CD8-positive, alpha-beta memory T cell (primary cell): ENCODE measurements around the gene L1CAM. TPM values are rescaled to one million over a fixed set of nuclear protein-coding genes. Genes with fewer than 3 reads are reported as not detected.

ENCODE experiments used
- CTCF ChIA-PET: fragments of 350-600 bp; sonication (Branson Sonifier 250); formaldehyde crosslinking; loops from one replicate; lab custom pipeline; 2021; ENCODE audit warnings: antibody characterized with exemption; lab: Charles Lee
- POLR2A ChIA-PET: fragments of 350-600 bp; sonication (Branson Sonifier 250); formaldehyde crosslinking; loops from one replicate; lab custom pipeline; 2021; ENCODE audit warnings: antibody characterized with exemption; lab: Charles Lee
- DNase-seq, 5 donors: peaks; one replicate each; pipeline versions ENCODE4 v3.0.0 to v3.0.0-alpha.2; 2020 to 2022; ENCODE audit warnings: mixed read lengths in 1 of 5
- H3K27ac ChIP-seq: one replicate; pipeline ENCODE4 v1.7.0; 2013; ENCODE audit warnings: low read depth, mild to moderate bottlenecking, low read length, moderate library complexity
- H3K27me3 ChIP-seq: 2 replicates; pipeline ENCODE4 v1.7.0; 2013; ENCODE audit warnings: low read length, mild to moderate bottlenecking; ENCODE audit not compliant: insufficient read depth, poor library complexity, severe bottlenecking
- H3K36me3 ChIP-seq: 2 replicates; pipeline ENCODE4 v1.7.0; 2013; ENCODE audit warnings: mild to moderate bottlenecking, low read length, moderate library complexity; ENCODE audit not compliant: insufficient read depth
- H3K4me1 ChIP-seq: 2 replicates; pipeline ENCODE4 v1.7.0; 2013; ENCODE audit warnings: mild to moderate bottlenecking, low read length, moderate library complexity; ENCODE audit not compliant: insufficient read depth
- H3K4me3 ChIP-seq: 2 replicates; pipeline ENCODE4 v1.7.0; 2013; ENCODE audit warnings: mild to moderate bottlenecking, low read length
- H3K9me3 ChIP-seq: 2 replicates; pipeline ENCODE4 v1.7.0; 2013; ENCODE audit warnings: mild to moderate bottlenecking, low read length
- H3K27ac Mint-ChIP-seq, 8 donors: one replicate each; pipeline ENCODE4 v1.8.0; 2020 to 2021; ENCODE audit warnings: mixed read lengths in 8 of 8, mild to moderate bottlenecking in 6 of 8, inconsistent platforms in 3 of 8, moderate library complexity in 3 of 8
- H3K27me3 Mint-ChIP-seq, 2 donors: one replicate each; pipeline ENCODE4 v1.8.0; 2020 to 2021; ENCODE audit warnings: mixed read lengths in 2 of 2, mild to moderate bottlenecking in 1 of 2, moderate library complexity in 1 of 2
- H3K36me3 Mint-ChIP-seq, 3 donors: one replicate each; pipeline ENCODE4 v1.8.0; 2020 to 2021; ENCODE audit warnings: mixed read lengths in 3 of 3, inconsistent platforms in 1 of 3, mild to moderate bottlenecking in 1 of 3
- H3K4me1 Mint-ChIP-seq, 3 donors: one replicate each; pipeline ENCODE4 v1.8.0; 2020 to 2021; ENCODE audit warnings: mixed read lengths in 3 of 3, inconsistent platforms in 1 of 3, mild to moderate bottlenecking in 1 of 3
- H3K4me3 Mint-ChIP-seq, 7 donors: one replicate each; pipeline ENCODE4 v1.8.0; 2020 to 2021; ENCODE audit warnings: mixed read lengths in 7 of 7, mild to moderate bottlenecking in 6 of 7, moderate library complexity in 4 of 7, inconsistent platforms in 2 of 7
- H3K9me3 Mint-ChIP-seq, 5 donors: one replicate each; pipeline ENCODE4 v1.8.0; 2020 to 2022; ENCODE audit warnings: mixed read lengths in 5 of 5, mild to moderate bottlenecking in 3 of 5, moderate library complexity in 2 of 5, inconsistent platforms in 1 of 5
- polyA plus RNA-seq: library from polyadenylated mRNA; unstranded; fragments of 300-500 nt; fragmentation: Illumina TruSeq; gene quantifications from one replicate; pipeline ENCODE4 v1.2.3, GENCODE V29; 2021
- total RNA-seq, 2 experiments: library from RNA; stranded (reverse); gene quantifications; one replicate each; pipeline ENCODE4 v1.2.3, GENCODE V29; 2021

L1CAM gene
- total and polyA plus RNA-seq, 3 experiments from 2014 or later, result 0.38 to 0.79 (median 0.62) TPM

DNA sequence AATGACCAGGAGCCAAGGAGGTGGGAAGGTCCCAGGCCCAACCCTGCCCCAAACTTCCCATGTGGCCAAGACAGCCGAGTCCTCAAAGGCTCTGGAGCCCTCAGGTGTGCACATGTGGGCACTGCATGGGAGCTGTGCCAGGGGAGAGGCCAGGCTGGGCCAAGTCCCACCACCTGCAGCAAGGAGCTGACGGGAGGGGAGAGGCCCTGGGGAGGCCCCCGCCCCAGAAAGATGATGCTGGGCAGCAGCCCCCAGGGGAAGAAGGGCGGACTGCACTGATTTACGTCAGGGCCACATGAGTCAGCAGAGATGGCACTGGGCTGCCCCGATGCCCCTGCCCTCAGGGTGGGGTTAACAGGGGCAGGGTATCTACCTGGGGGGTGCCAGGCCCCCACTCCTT lies 1.4 kb downstream of the L1CAM start:
- Histone ChIP-seq H3K4me3 (no peak overlapping the region), H3K4me1 (peaks cover 6% of the 10 kb centered on the region), H3K36me3 (no peaks in the 10 kb centered on the region), H3K27ac (no peak overlapping the region), H3K27me3 (peaks cover 15% of the 10 kb centered on the region), H3K9me3 (no peaks in the 10 kb centered on the region)
- peaks cover 0 to 3% (median 0%) of the 10 kb centered on the region in 3 donors for H3K36me3 Mint-ChIP-seq
- H3K27ac Mint-ChIP-seq, result no peak overlapping the region
- H3K4me3 Mint-ChIP-seq, result peak overlapping the region in 3 of 7 donors; percentile 13 to 59 (median 29)
- H3K4me1 Mint-ChIP-seq, result peaks cover 0 to 5% (median 4%) of the 10 kb centered on the region in 3 donors
- CTCF ChIA-PET, result no interaction called here
- peaks cover 18 to 38% of the 10 kb centered on the region in 2 donors for H3K27me3 Mint-ChIP-seq
- POLR2A ChIA-PET, result no interaction called here
- no peak for DNase-seq
- H3K9me3 Mint-ChIP-seq, result peaks cover 0 to 2% (median 0%) of the 10 kb centered on the region in 5 donors

DNA sequence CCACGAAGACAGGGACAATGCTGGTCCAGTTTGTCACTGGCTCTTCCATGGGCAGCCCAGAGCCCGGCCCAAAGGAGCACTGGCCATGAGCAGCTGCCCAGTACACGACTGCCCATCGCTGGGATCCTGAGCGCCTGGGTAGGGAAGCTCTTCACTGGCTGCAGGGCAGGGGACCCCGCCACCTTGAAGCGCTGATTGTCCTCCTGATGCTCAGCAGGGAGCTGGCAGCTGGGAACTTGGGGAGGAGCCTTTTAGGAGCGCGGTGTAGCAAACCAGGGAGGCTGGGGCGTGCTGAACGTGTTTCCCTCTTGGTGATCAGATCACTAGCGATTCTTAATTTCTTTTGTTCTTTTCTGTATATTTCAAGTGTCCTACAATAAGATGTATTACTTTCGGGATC lies 1.8 kb downstream of the L1CAM start:
- H3K27me3 ChIP-seq, result peaks cover 15% of the 10 kb centered on the region

DNA sequence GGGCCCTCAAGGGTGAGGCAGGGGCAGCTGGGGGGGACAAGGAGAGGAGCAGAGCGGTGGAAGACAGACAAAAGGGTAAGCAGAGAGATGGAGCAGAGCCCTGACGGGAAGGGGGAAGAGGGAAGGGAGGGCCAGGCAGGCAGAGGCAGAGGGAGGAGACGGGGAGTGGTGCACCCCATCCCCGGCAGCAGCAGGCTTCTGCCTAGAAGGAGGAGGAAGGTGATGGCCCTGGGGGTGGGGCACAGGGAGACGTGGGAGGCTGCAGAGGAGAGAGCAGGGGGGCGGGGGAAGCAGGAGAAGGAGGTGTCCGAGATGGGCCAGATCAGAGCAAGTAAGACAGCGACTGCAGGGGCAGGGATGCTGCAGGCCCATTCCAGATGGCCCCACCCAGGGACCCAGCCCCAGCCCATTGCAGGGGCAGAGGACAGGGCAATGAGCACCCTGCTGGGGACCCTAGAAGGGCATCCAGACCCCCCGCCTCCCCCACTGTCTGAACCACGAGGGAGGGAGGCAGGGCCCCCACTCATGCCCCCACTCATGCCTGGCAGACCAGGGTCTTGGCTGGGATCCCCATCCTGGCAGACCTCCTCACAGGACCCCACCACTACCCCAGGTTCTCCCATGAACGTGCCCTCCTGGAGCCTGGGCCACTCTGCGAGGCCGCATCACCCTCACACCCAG lies 2.7 kb downstream of the L1CAM start:
- H3K4me1 Mint-ChIP-seq, result peaks cover under 1 to 12% (median 7%) of the 10 kb centered on the region in 3 donors
- no peak overlapping the region for H3K4me3 ChIP-seq
- H3K27me3 Mint-ChIP-seq, result peaks cover 28 to 49% of the 10 kb centered on the region in 2 donors
- H3K27ac Mint-ChIP-seq, result peak overlapping the region in 1 of 8 donors; percentile 60
- peaks cover 6% of the 10 kb centered on the region for H3K4me1 ChIP-seq
- H3K27me3 ChIP-seq, result peaks cover 15% of the 10 kb centered on the region
- H3K9me3 ChIP-seq, result no peaks in the 10 kb centered on the region
- no peak overlapping the region for H3K27ac ChIP-seq
- no peaks in the 10 kb centered on the region for H3K36me3 ChIP-seq
- CTCF ChIA-PET, result no interaction called here
- no peak overlapping the region for H3K4me3 Mint-ChIP-seq
- no peak for DNase-seq
- peaks cover 0 to 2% (median 0%) of the 10 kb centered on the region in 5 donors for H3K9me3 Mint-ChIP-seq
- H3K36me3 Mint-ChIP-seq, result peaks cover 0 to 3% (median 0%) of the 10 kb centered on the region in 3 donors
- POLR2A ChIA-PET, result no interaction called here

More for the DNA sequence above, 1.8 kb downstream of the L1CAM start:
- no peaks in the 10 kb centered on the region for H3K36me3 ChIP-seq
- Mint-ChIP-seq H3K4me1 (peaks cover 0 to 8% (median 5%) of the 10 kb centered on the region in 3 donors), H3K4me3 (peak overlapping the region in 4 of 7 donors; percentile 1 to 59 (median 21)), H3K27me3 (peaks cover 23 to 42% of the 10 kb centered on the region in 2 donors), H3K27ac (no peak overlapping the region), H3K36me3 (peaks cover 0 to 3% (median 0%) of the 10 kb centered on the region in 3 donors), H3K9me3 (peaks cover 0 to 2% (median 0%) of the 10 kb centered on the region in 5 donors)
- no peak overlapping the region for H3K4me3 ChIP-seq
- H3K27ac ChIP-seq, result no peak overlapping the region
- peaks cover 6% of the 10 kb centered on the region for H3K4me1 ChIP-seq
- DNase-seq, result no peak
- CTCF ChIA-PET, result no interaction called here
- POLR2A ChIA-PET, result no interaction called here
- no peaks in the 10 kb centered on the region for H3K9me3 ChIP-seq

DNA sequence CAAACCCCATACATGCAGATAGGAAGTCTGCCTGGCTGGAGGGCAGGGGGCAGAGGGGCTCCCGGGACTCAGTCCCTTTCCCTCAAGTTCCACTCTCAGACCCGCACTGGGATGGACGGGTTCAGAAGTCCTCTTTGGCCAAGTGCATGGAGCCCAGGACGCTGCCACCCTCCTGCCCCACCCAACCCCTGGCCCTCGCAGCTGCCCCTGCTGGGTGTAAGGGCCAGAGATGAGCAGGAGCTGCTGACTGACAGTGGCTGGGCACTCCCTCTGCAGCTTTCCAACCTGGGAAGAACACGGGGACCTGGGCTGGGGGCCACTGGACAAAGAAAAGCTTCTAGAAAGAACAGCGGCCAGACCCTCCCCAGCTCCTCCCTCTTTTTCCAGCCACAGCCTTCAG lies 3.4 kb downstream of the L1CAM start:
- ChIA-PET CTCF (no interaction called here), POLR2A (interaction anchor here (0.6 kb wide), 1 partner anchor 100 kb away, joined by 3 read pairs; no protein-coding TSS in a partner anchor)
- H3K4me1 Mint-ChIP-seq, result peaks cover 5 to 16% (median 11%) of the 10 kb centered on the region in 3 donors
- no peak overlapping the region for H3K27ac ChIP-seq
- peaks cover 6% of the 10 kb centered on the region for H3K4me1 ChIP-seq
- DNase-seq, result no peak
- H3K9me3 ChIP-seq, result no peaks in the 10 kb centered on the region
- H3K36me3 ChIP-seq, result no peaks in the 10 kb centered on the region
- peaks cover 29 to 51% of the 10 kb centered on the region in 2 donors for H3K27me3 Mint-ChIP-seq
- no peak overlapping the region for H3K27ac Mint-ChIP-seq
- H3K36me3 Mint-ChIP-seq, result peaks cover 0 to 3% (median 0%) of the 10 kb centered on the region in 3 donors
- peaks cover 15% of the 10 kb centered on the region for H3K27me3 ChIP-seq
- H3K4me3 ChIP-seq, result no peak overlapping the region
- H3K4me3 Mint-ChIP-seq, result no peak overlapping the region
- H3K9me3 Mint-ChIP-seq, result peaks cover 0 to 2% (median 0%) of the 10 kb centered on the region in 5 donors

DNA sequence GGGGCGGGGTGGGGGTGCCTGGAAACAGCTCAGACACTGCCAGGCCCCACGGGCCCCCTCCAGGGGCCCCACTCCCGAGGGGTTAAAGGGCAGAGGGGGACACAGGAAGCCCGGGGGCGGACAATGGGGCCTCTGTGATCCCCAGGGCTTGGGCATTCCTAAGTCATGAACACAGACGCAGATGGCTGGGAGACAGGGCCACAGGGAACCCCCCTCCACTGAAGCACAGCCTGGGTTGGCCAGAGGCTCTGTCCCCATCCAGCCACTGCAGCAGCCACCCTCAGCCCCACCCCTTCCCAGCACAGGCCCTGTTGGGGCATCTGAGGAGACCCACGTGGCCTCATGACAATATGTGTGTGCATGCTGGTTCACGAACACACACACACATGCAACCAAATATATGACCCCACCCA lies 3.9 kb downstream of the L1CAM start:
- H3K4me1 ChIP-seq, result peaks cover 6% of the 10 kb centered on the region
- H3K36me3 Mint-ChIP-seq, result peaks cover 0 to 3% (median 0%) of the 10 kb centered on the region in 3 donors
- peaks cover 5 to 16% (median 11%) of the 10 kb centered on the region in 3 donors for H3K4me1 Mint-ChIP-seq
- no peak overlapping the region for H3K4me3 ChIP-seq
- no peaks in the 10 kb centered on the region for H3K9me3 ChIP-seq
- H3K4me3 Mint-ChIP-seq, result no peak overlapping the region
- H3K27me3 Mint-ChIP-seq, result peaks cover 28 to 49% of the 10 kb centered on the region in 2 donors
- no peaks in the 10 kb centered on the region for H3K9me3 Mint-ChIP-seq
- ChIA-PET POLR2A (interaction anchor here (0.6 kb wide), 1 partner anchor 100 kb away, joined by 3 read pairs; no protein-coding TSS in a partner anchor), CTCF (no interaction called here)
- H3K27me3 ChIP-seq, result peaks cover 15% of the 10 kb centered on the region
- no peak for DNase-seq
- H3K27ac ChIP-seq, result no peak overlapping the region
- no peaks in the 10 kb centered on the region for H3K36me3 ChIP-seq
- no peak overlapping the region for H3K27ac Mint-ChIP-seq

DNA sequence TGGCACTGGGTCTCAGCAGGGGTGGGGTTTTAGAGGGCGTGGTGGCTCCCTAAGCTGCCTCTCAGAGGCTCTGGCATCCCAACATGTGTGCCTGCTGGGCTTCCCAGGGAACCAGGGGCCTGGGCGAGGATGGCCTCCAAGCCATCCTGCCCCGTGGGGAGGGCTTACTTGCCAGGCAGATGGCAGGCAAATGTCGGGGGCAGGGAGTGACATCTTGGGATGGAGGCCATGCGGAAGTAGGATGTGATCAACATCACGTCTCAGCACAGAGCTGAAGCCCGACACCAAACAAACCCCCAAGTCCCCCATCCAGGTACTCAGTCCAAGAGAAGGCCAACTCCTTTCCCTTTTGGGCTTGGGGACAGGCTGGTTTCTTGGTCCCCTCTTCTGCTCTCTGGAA lies 4.7 kb downstream of the L1CAM start:
- no peaks in the 10 kb centered on the region for H3K9me3 Mint-ChIP-seq
- H3K36me3 Mint-ChIP-seq, result peaks cover 0 to 3% (median 0%) of the 10 kb centered on the region in 3 donors
- Histone ChIP-seq H3K27me3 (peaks cover 15% of the 10 kb centered on the region), H3K9me3 (no peaks in the 10 kb centered on the region), H3K36me3 (no peaks in the 10 kb centered on the region), H3K27ac (no peak overlapping the region), H3K4me1 (peaks cover 6% of the 10 kb centered on the region), H3K4me3 (no peak overlapping the region)
- DNase-seq, result no peak
- H3K4me1 Mint-ChIP-seq, result peaks cover 5 to 16% (median 12%) of the 10 kb centered on the region in 3 donors
- no peak overlapping the region for H3K4me3 Mint-ChIP-seq
- ChIA-PET POLR2A (no interaction called here), CTCF (no interaction called here)
- H3K27ac Mint-ChIP-seq, result no peak overlapping the region
- H3K27me3 Mint-ChIP-seq, result peaks cover 30 to 48% of the 10 kb centered on the region in 2 donors

DNA sequence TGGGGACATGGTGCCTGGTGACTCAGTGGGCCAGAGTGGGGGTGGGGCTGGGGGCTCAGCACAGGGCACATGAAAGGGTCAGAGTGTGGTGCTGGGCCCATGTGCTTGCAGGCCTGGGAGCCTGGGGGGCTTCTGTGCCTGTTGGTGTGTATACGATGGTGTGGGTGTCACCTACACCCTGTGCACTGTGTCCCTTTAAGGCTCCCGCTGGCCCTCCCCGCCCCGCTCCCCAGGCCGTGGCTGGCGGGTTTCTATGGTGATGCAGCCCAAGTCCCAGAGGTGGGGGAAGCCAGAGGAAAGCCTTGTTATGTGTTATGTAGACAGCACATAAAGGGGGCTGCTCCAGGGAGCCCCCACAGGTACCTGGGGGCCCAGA lies 5.5 kb downstream of the L1CAM start:
- Histone ChIP-seq H3K27me3 (peaks cover 15% of the 10 kb centered on the region), H3K4me1 (peaks cover 6% of the 10 kb centered on the region), H3K4me3 (no peak overlapping the region), H3K9me3 (no peaks in the 10 kb centered on the region), H3K27ac (no peak overlapping the region), H3K36me3 (no peaks in the 10 kb centered on the region)
- Mint-ChIP-seq H3K9me3 (no peaks in the 10 kb centered on the region), H3K4me1 (peaks cover 5 to 16% (median 14%) of the 10 kb centered on the region in 3 donors), H3K27me3 (peaks cover 33 to 51% of the 10 kb centered on the region in 2 donors), H3K4me3 (no peak overlapping the region), H3K36me3 (peaks cover 0 to 3% (median 0%) of the 10 kb centered on the region in 3 donors), H3K27ac (no peak overlapping the region)
- ChIA-PET POLR2A (no interaction called here), CTCF (no interaction called here)
- no peak for DNase-seq

DNA sequence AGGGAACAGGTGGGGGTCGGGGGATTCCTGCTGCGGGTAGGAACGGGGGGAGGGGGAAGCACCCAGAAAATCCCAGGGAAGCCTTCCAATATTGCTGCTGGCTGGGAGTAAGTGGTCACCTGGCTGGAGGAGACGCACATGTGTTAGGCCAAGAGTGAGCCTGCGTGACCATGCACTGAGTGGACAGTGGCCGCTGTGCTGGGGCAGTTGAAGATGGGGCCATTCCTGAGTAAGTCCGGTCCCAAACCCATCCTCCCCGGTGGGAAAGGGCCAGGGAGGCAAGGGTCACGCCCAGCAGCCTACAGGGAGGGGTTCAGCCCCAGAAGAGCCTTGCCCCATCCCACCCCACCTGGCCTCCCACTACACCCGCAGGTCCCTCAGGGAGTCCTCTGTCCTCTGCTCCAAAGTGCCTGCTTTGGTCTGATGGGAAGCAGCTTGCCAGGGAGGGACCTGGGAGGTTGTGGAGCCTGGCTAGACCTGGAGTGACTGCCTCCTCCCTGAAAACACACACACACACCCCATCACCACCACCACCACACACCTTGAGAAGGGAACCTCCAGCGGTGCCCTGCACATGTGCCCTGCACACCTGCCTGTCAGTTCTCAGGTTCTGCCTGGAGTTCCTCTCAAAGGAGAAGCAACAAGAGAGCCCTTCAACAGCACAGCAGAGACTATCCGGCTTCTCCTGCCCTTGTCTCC lies 6.1 kb downstream of the L1CAM start:
- Histone ChIP-seq H3K4me3 (no peak overlapping the region), H3K27ac (no peak overlapping the region), H3K36me3 (no peaks in the 10 kb centered on the region), H3K4me1 (peaks cover under 1% of the 10 kb centered on the region), H3K27me3 (peaks cover 12% of the 10 kb centered on the region), H3K9me3 (no peaks in the 10 kb centered on the region)
- ChIA-PET CTCF (no interaction called here), POLR2A (no interaction called here)
- no peak overlapping the region for H3K27ac Mint-ChIP-seq
- peaks cover 5 to 13% (median 12%) of the 10 kb centered on the region in 3 donors for H3K4me1 Mint-ChIP-seq
- H3K9me3 Mint-ChIP-seq, result no peaks in the 10 kb centered on the region
- peaks cover 0 to 3% (median 0%) of the 10 kb centered on the region in 3 donors for H3K36me3 Mint-ChIP-seq
- H3K4me3 Mint-ChIP-seq, result no peak overlapping the region
- no peak for DNase-seq
- peaks cover 30 to 46% of the 10 kb centered on the region in 2 donors for H3K27me3 Mint-ChIP-seq
